Bronchial epithelial cell (primary cell): Measurements from ENCODE around the gene KRT36. TPM values are rescaled to one million over a fixed set of nuclear protein-coding genes. Genes with fewer than 3 reads are reported as not detected.

Experiments used
- DNase-seq: peaks from one replicate; pipeline ENCODE4 v3.0.0-alpha.2; 2010; ENCODE audit warnings: low read depth
- FAIRE-seq: peaks from 2 replicates; lab custom pipeline; 2011; peaks lifted over from hg19 to GRCh38; lab: Jason Lieb, UNC
- H3K27me3 ChIP-seq: 2 replicates; pipeline ENCODE4 v1.5.1; 2011; ENCODE audit warnings: low read length; ENCODE audit not compliant: control insufficient read depth, insufficient read depth
- H3K36me3 ChIP-seq: 2 replicates; pipeline ENCODE4 v1.5.1; 2011; ENCODE audit warnings: low read length; ENCODE audit not compliant: control insufficient read depth, insufficient read depth
- H3K4me3 ChIP-seq: 2 replicates; pipeline ENCODE4 v1.5.1; 2011; ENCODE audit warnings: mild to moderate bottlenecking, low read depth, low read length, control low read depth
- CTCF ChIP-seq: IDR thresholded peaks from 2 replicates; pipeline ENCODE4 v1.5.1; 2011; ENCODE audit warnings: mild to moderate bottlenecking, moderate library complexity, low read length, control low read depth, inconsistent platforms; ENCODE audit not compliant: insufficient read depth, severe bottlenecking
- total RNA-seq: library from RNA; depleted of rRNA; stranded (reverse); fragments of >200 nt; gene quantifications from 2 replicates; pipeline ENCODE4 v1.2.1, GENCODE V29; 2014

The KRT36 gene
- total RNA-seq, 1 donor from 2014 or later = under 0.01 TPM

GRCh38 chr17:41510251-41511065 is 20.7 kb upstream of the KRT36 start:
- Histone ChIP-seq H3K27me3 (no peaks in the 10 kb centered on the region), H3K4me3 (no peak overlapping the region), H3K36me3 (peaks cover 6% of the 10 kb centered on the region)
- no peak for FAIRE-seq
- peak; percentile 44 for DNase-seq
- no peak for TF ChIP-seq CTCF

GRCh38 chr17:41507315-41507880 is 17.7 kb upstream of the KRT36 start:
- Histone ChIP-seq H3K27me3 (no peaks in the 10 kb centered on the region), H3K4me3 (no peak overlapping the region), H3K36me3 (no peaks in the 10 kb centered on the region)
- FAIRE-seq (no peak), DNase-seq (peak; percentile 71)
- no peak for TF ChIP-seq CTCF

GRCh38 chr17:41505809-41506767 is 16.4 kb upstream of the KRT36 start:
- no peaks in the 10 kb centered on the region for H3K36me3 ChIP-seq
- TF ChIP-seq CTCF = no peak
- H3K27me3 ChIP-seq = no peaks in the 10 kb centered on the region
- H3K4me3 ChIP-seq = no peak overlapping the region
- peak; percentile 37 for DNase-seq
- no peak for FAIRE-seq

- TF ChIP-seq CTCF = no peak
- FAIRE-seq = no peak
Observed at GRCh38 chr17:41505007-41505808, 15.5 kb upstream of the KRT36 start, which contains the start of gene KRT13. Gene KRT13, minus strand, starts transcription at chr17:41505612. Its CDS starts 62 bp downstream, at chr17:41505550.

More at GRCh38 chr17:41505007-41505808, 15.5 kb upstream of the KRT36 start, which contains the start of gene KRT13:
- Histone ChIP-seq H3K27me3 (no peaks in the 10 kb centered on the region), H3K36me3 (peaks cover 1% of the 10 kb centered on the region), H3K4me3 (no peak within 1 kb of the TSS)
- no peak for DNase-seq
